HCT116 (cell line): ENCODE results near the gene DCAF8L2. TPM values are rescaled to one million over a fixed set of nuclear protein-coding genes. Genes with fewer than 3 reads are reported as not detected.

ENCODE experiments used
- ATAC-seq: fragments of 200-7000 bp; cut with Tn5 transposase; 2 replicates; pipeline ENCODE4 v1.9.1; 2020; ENCODE audit warnings: mild to moderate bottlenecking, moderate library complexity
- BruUV-seq: library from RNA; stranded (reverse); fragments of 400-500 nt; replicated peaks from 2 replicates; lab custom pipeline; 2021; lab: Mats Ljungman, UMichigan
- CTCF ChIA-PET: fragments of 300-600 bp; sonication (Branson Sonifier 250); formaldehyde crosslinking; loops from one replicate; lab custom pipeline; 2021; ENCODE audit warnings: antibody characterized with exemption; lab: Charles Lee
- POLR2A ChIA-PET: fragments of 300-600, 350-600 bp; sonication (Branson Sonifier 250); formaldehyde crosslinking; loops from one replicate; lab custom pipeline; 2021; ENCODE audit warnings: antibody characterized with exemption; lab: Charles Lee
- RAD21 ChIA-PET, 2 experiments: fragments of 300-600 bp; sonication (Branson Sonifier 250); formaldehyde crosslinking; loops; one replicate each; lab custom pipeline; 2023; ENCODE audit warnings: low total read pairs in 2 of 2; ENCODE audit not compliant: uncharacterized antibody in 2 of 2, unreplicated experiment in 2 of 2, low non-redundant PET in 1 of 2; lab: Charles Lee
- DNase-seq: peaks from one replicate; pipeline ENCODE4 v3.0.0-alpha.2; 2010; ENCODE audit warnings: low read depth, low spot score
- H2AFZ ChIP-seq: fragments of 200-600 bp; shearing (Covaris generic), sonication (generic); 2 replicates; pipeline ENCODE4 v1.6.1; 2017; ENCODE audit warnings: low read depth, mixed run types, mixed read lengths, antibody characterized with exemption, low read length; ENCODE audit not compliant: poor library complexity, severe bottlenecking
- H3K27ac ChIP-seq: 2 replicates; pipeline ENCODE4 v1.5.1; 2012; ENCODE audit warnings: low read depth, low read length
- H3K27me3 ChIP-seq: fragments of 200-600 bp; sonication (generic); 2 replicates; pipeline ENCODE4 v1.6.1; 2016; ENCODE audit warnings: mixed run types, low read length, mixed read lengths; ENCODE audit not compliant: insufficient read depth
- H3K36me3 ChIP-seq, 2 experiments: fragments of 200-500 bp in 1 of 2; fragments of 200-600 bp in 1 of 2; sonication (Bioruptor generic) in 1 of 2; sonication (generic) in 1 of 2; 2 replicates each; pipeline versions ENCODE4 v1.5.1 to v1.6.1; 2014 to 2016; ENCODE audit warnings: low read length in 2 of 2, inconsistent platforms in 1 of 2, mixed read lengths in 1 of 2, mixed run types in 1 of 2; ENCODE audit not compliant: insufficient read depth in 2 of 2, control insufficient read depth in 1 of 2
- H3K4me1 ChIP-seq, 2 experiments: fragments of 200-600 bp in 1 of 2; sonication (generic) in 1 of 2; 2 replicates each; pipeline versions ENCODE4 v1.5.1 to v1.6.1; 2012 to 2017; ENCODE audit warnings: low read length in 2 of 2, inconsistent platforms in 1 of 2, mild to moderate bottlenecking in 1 of 2, mixed read lengths in 1 of 2, mixed run types in 1 of 2, moderate library complexity in 1 of 2; ENCODE audit not compliant: insufficient read depth in 2 of 2, control insufficient read depth in 1 of 2
- H3K4me2 ChIP-seq: fragments of 200-600 bp; sonication (generic); 2 replicates; pipeline ENCODE4 v1.6.1; 2017; ENCODE audit warnings: mixed run types, low read length, mixed read lengths
- H3K4me3 ChIP-seq, 2 experiments: fragments of 200-600 bp in 1 of 2; sonication (generic) in 1 of 2; replicated peaks in 1 of 2; 2 replicates each; pipeline ENCODE4 v1.5.1; 2011 to 2016; ENCODE audit warnings: low read length in 2 of 2, control low read depth in 1 of 2, low read depth in 1 of 2, mild to moderate bottlenecking in 1 of 2, mixed read lengths in 1 of 2, mixed run types in 1 of 2
- H3K79me2 ChIP-seq: fragments of 200-600 bp; sonication (generic); 2 replicates; pipeline ENCODE4 v1.6.1; 2017; ENCODE audit warnings: mild to moderate bottlenecking, mixed run types, low read length, moderate library complexity, mixed read lengths; ENCODE audit not compliant: insufficient read depth
- H3K9ac ChIP-seq: fragments of 200-600 bp; sonication (generic); 2 replicates; pipeline ENCODE4 v1.6.1; 2016; ENCODE audit warnings: low read length, mixed read lengths
- H3K9me2 ChIP-seq: fragments of 200-600 bp; sonication (generic), shearing (Covaris generic); 2 replicates; pipeline ENCODE4 v1.6.1; 2017; ENCODE audit warnings: mixed run types, mild to moderate bottlenecking, moderate library complexity; ENCODE audit not compliant: insufficient read depth
- H3K9me3 ChIP-seq, 2 experiments: fragments of 200-500 bp in 1 of 2; fragments of 200-600 bp in 1 of 2; sonication (Bioruptor generic) in 1 of 2; sonication (generic) in 1 of 2; 2 replicates each; pipeline ENCODE4 v1.6.1; 2014 to 2017; ENCODE audit warnings: low read length in 2 of 2, mixed read lengths in 2 of 2, inconsistent platforms in 1 of 2, low read depth in 1 of 2, mild to moderate bottlenecking in 1 of 2, mixed run types in 1 of 2, moderate library complexity in 1 of 2; ENCODE audit not compliant: control insufficient read depth in 1 of 2, insufficient read depth in 1 of 2
- H4K20me1 ChIP-seq: fragments of 200-600 bp; sonication (generic), shearing (Covaris generic); 2 replicates; pipeline ENCODE4 v1.6.1; 2017; ENCODE audit warnings: mixed run types, mild to moderate bottlenecking, moderate library complexity; ENCODE audit not compliant: insufficient read depth
- ATF3 ChIP-seq: IDR thresholded peaks from 2 replicates; pipeline ENCODE4 v1.6.1; 2012
- EGR1 ChIP-seq: IDR thresholded peaks from 2 replicates; pipeline ENCODE4 v1.6.1; 2012; ENCODE audit warnings: low read depth
- ELF1 ChIP-seq: IDR thresholded peaks from 2 replicates; pipeline ENCODE4 v1.6.1; 2012; ENCODE audit warnings: low read depth, borderline replicate concordance
- FOSL1 ChIP-seq: IDR thresholded peaks from 2 replicates; pipeline ENCODE4 v1.6.1; 2012; ENCODE audit warnings: low read depth
- JUND ChIP-seq: IDR thresholded peaks from 2 replicates; pipeline ENCODE4 v1.6.1; 2012
- MAX ChIP-seq: IDR thresholded peaks from 2 replicates; pipeline ENCODE4 v1.6.1; 2012
- POLR2A ChIP-seq: IDR thresholded peaks from 2 replicates; pipeline ENCODE4 v1.7.0; 2011; ENCODE audit warnings: borderline replicate concordance; ENCODE audit not compliant: insufficient read depth, insufficient read length; ENCODE audit errors: extremely low read depth
- SP1 ChIP-seq: IDR thresholded peaks from 2 replicates; pipeline ENCODE4 v1.6.1; 2012; ENCODE audit warnings: low read depth
- SRF ChIP-seq: IDR thresholded peaks from 2 replicates; pipeline ENCODE4 v1.6.1; 2012; ENCODE audit warnings: low read depth
- YY1 ChIP-seq: IDR thresholded peaks from 2 replicates; pipeline ENCODE4 v1.6.1; 2011; ENCODE audit warnings: low read length, low read depth, moderate library complexity, mild to moderate bottlenecking; ENCODE audit not compliant: insufficient replicate concordance; ENCODE audit errors: extremely low read depth
- intact Hi-C: fragments of 100-400 bp; cut with micrococcal nuclease; formaldehyde crosslinking; loops from 2 replicates; pipeline ENCODE4 v1.10.0; 2022
- total RNA-seq: library from RNA; stranded (reverse); gene quantifications from one replicate; pipeline ENCODE4 v1.2.1, GENCODE V29; 2021; ENCODE audit not compliant: unreplicated experiment

The DCAF8L2 gene
- total RNA-seq, 1 experiment from 2014 or later = not detected

DNA sequence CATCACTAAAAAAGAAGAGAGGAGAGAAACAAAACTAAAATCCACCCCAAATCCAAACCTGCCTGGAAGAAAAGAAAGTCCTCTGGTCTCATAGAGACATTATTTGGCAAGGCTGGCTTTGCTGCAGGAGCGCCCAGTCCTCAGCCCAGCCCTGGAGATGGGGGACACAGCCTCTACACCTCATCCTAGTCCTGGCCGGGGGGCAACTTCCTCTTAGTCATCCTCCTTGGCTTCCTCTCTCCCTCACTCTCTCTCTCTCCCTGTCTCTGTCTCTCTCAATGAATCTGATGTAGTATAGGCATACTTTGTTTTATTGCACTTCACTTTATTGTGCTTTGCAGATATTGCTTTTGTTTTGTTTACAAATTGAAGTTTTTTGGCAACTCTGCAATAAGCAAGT lies 161.8 kb downstream of the DCAF8L2 start:
- CTCF ChIA-PET = no interaction called here
- TF ChIP-seq ELF1 (no peak), SP1 (no peak), POLR2A (no peak), JUND (no peak), EGR1 (no peak), ATF3 (no peak), MAX (no peak)
- TF ChIP-seq, all 23 proteins: peak for 0
- BruUV-seq = no TSS peak
- H3K79me2 ChIP-seq = no peaks in the 10 kb centered on the region
- no peaks in the 10 kb centered on the region for H3K4me1 ChIP-seq
- DNase-seq = no peak
- no peak overlapping the region for H3K9ac ChIP-seq
- H3K4me2 ChIP-seq = no peak overlapping the region
- intact Hi-C loops = no loop called here
- POLR2A ChIA-PET = no interaction called here
- no peak overlapping the region for H3K27ac ChIP-seq
- ATAC-seq = no peak
- H3K9me3 ChIP-seq = no peaks in the 10 kb centered on the region
- no peak overlapping the region for H3K4me3 ChIP-seq
- H3K27me3 ChIP-seq = no peaks in the 10 kb centered on the region
- RAD21 ChIA-PET = no interaction called here
- H2AFZ ChIP-seq = no peak overlapping the region
- H4K20me1 ChIP-seq = no peaks in the 10 kb centered on the region
- no peaks in the 10 kb centered on the region for H3K9me2 ChIP-seq
- H3K36me3 ChIP-seq = no peaks in the 10 kb centered on the region

GRCh38 chrX:27765718-27766117 lies 175.6 kb downstream of the DCAF8L2 start:
- no TSS peak for BruUV-seq
- Histone ChIP-seq H3K27me3 (no peaks in the 10 kb centered on the region), H4K20me1 (no peaks in the 10 kb centered on the region), H3K4me1 (no peaks in the 10 kb centered on the region), H3K9ac (no peak overlapping the region), H3K36me3 (no peaks in the 10 kb centered on the region), H3K27ac (no peak overlapping the region), H3K4me3 (no peak overlapping the region), H3K79me2 (no peaks in the 10 kb centered on the region), H2AFZ (no peak overlapping the region), H3K9me3 (no peaks in the 10 kb centered on the region), H3K4me2 (no peak overlapping the region), H3K9me2 (no peaks in the 10 kb centered on the region)
- TF ChIP-seq SRF (no peak), JUND (no peak), YY1 (no peak), SP1 (no peak), FOSL1 (no peak)
- ChIA-PET POLR2A (no interaction called here), CTCF (no interaction called here), RAD21 (no interaction called here)
- ATAC-seq = no peak
- intact Hi-C loops = no loop called here
- DNase-seq = no peak
